Caco-2 (cell line): Measurements from ENCODE around the gene UNKL. TPM values are rescaled to one million over a fixed set of nuclear protein-coding genes. Genes with fewer than 3 reads are reported as not detected.

Experiments
- BruUV-seq: library from RNA; stranded (reverse); fragments of 400-500 nt; replicated peaks from 2 replicates; lab custom pipeline; 2021; lab: Mats Ljungman, UMichigan
- CTCF ChIA-PET: fragments of 300-600 bp; sonication (Branson Sonifier 250); formaldehyde crosslinking; loops from one replicate; lab custom pipeline; 2022; ENCODE audit warnings: antibody characterized with exemption; lab: Charles Lee
- POLR2A ChIA-PET: fragments of 300-600 bp; sonication (Branson Sonifier 250); formaldehyde crosslinking; loops from one replicate; lab custom pipeline; 2022; ENCODE audit warnings: antibody characterized with exemption; lab: Charles Lee
- DNase-seq, 2 experiments: peaks; one replicate each; pipeline versions ENCODE4 v3.0.0 to v3.0.0-alpha.2; 2020 to 2022
- H3K27me3 ChIP-seq: replicated peaks from 2 replicates; pipeline ENCODE4 v1.6.0; 2011; ENCODE audit warnings: low read length; ENCODE audit not compliant: control insufficient read depth, insufficient read depth
- H3K36me3 ChIP-seq: 2 replicates; pipeline ENCODE4 v1.5.1; 2011; ENCODE audit warnings: low read length; ENCODE audit not compliant: control insufficient read depth, insufficient read depth
- H3K4me1 ChIP-seq: fragments of 250-450 bp; sonication (Bioruptor Pico); 2 replicates; pipeline ENCODE4 v1.5.1; 2020; ENCODE audit warnings: mild to moderate bottlenecking
- H3K4me3 ChIP-seq: 2 replicates; pipeline ENCODE4 v1.5.1; 2011; ENCODE audit warnings: low read depth, mild to moderate bottlenecking, control low read depth, low read length
- H3K9me3 ChIP-seq: fragments of 250-450 bp; sonication (Bioruptor Pico); 2 replicates; pipeline ENCODE4 v1.5.1; 2020; ENCODE audit warnings: mild to moderate bottlenecking, moderate library complexity
- H3K27ac Mint-ChIP-seq: one replicate; pipeline ENCODE4 v1.8.0; 2022; ENCODE audit warnings: mixed read lengths; ENCODE audit not compliant: unreplicated experiment
- H3K27me3 Mint-ChIP-seq: one replicate; pipeline ENCODE4 v1.8.0; 2022; ENCODE audit warnings: mixed read lengths; ENCODE audit not compliant: insufficient read depth, unreplicated experiment
- H3K36me3 Mint-ChIP-seq: one replicate; pipeline ENCODE4 v1.8.0; 2022; ENCODE audit warnings: mild to moderate bottlenecking, mixed read lengths; ENCODE audit not compliant: insufficient read depth, unreplicated experiment
- H3K4me1 Mint-ChIP-seq: one replicate; pipeline ENCODE4 v1.8.0; 2022; ENCODE audit warnings: low read depth, mixed read lengths; ENCODE audit not compliant: unreplicated experiment
- H3K4me3 Mint-ChIP-seq: one replicate; pipeline ENCODE4 v1.8.0; 2022; ENCODE audit warnings: mild to moderate bottlenecking, moderate library complexity, mixed read lengths; ENCODE audit not compliant: unreplicated experiment
- H3K9me3 Mint-ChIP-seq: one replicate; pipeline ENCODE4 v1.8.0; 2022; ENCODE audit warnings: mixed read lengths; ENCODE audit not compliant: unreplicated experiment
- CTCF ChIP-seq, 2 experiments: fragments of 200-600 bp in 1 of 2; IDR thresholded peaks; 1 replicate in 1 of 2; 2 replicates in 1 of 2; pipeline versions ENCODE4 v1.5.1 to v1.8.0; 2011 to 2022; ENCODE audit warnings: antibody characterized with exemption in 1 of 2, control low read depth in 1 of 2, inconsistent platforms in 1 of 2, low read depth in 1 of 2, low read length in 1 of 2, mild to moderate bottlenecking in 1 of 2, moderate library complexity in 1 of 2; ENCODE audit not compliant: insufficient read depth in 1 of 2, severe bottlenecking in 1 of 2, unreplicated experiment in 1 of 2
- intact Hi-C: fragments of 100-400 bp; cut with micrococcal nuclease; formaldehyde crosslinking; loops from one replicate; pipeline ENCODE4 v1.10.0; 2022; ENCODE audit not compliant: unreplicated experiment
- total RNA-seq: library from RNA; stranded (reverse); gene quantifications from 2 replicates; pipeline ENCODE4 v1.2.3, GENCODE V29; 2022

UNKL gene
- total RNA-seq, 1 experiment from 2014 or later = 31.2 TPM

DNA sequence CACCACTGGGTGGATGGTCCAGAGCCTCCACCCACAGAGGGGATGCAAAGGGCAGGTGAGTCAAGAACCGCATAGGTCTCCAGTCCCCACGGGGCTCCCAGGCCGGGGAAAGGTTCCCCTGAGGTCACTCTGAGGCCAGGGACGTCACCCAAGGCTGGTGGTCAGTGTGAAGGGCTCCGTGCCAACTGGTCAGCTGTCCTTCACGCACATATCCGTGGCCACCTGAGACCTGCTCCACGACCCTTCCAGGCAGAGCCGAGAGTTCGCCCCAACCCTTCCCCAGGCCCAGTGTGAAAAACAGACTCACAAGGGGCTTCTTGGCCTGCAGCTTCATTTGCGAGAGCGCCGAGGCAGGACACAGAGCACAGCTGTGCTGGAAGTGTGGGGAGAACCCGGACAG, 65.6 kb downstream of the UNKL start:
- Mint-ChIP-seq H3K4me3 (no peak overlapping the region), H3K9me3 (no peaks in the 10 kb centered on the region), H3K27me3 (no peaks in the 10 kb centered on the region), H3K27ac (no peak overlapping the region), H3K4me1 (peaks cover 11% of the 10 kb centered on the region), H3K36me3 (peaks cover 18% of the 10 kb centered on the region)
- Histone ChIP-seq H3K4me1 (0 out of 2 replicates have a peak, but pooled peaks cover 3% of the 10 kb centered on the region), H3K36me3 (no peaks in the 10 kb centered on the region; the same call in none of the 2 replicates), H3K27me3 (no peaks in the 10 kb centered on the region), H3K4me3 (no peak overlapping the region), H3K9me3 (no peaks in the 10 kb centered on the region)
- DNase-seq = no peak
- intact Hi-C loops = no loop called here
- CTCF ChIA-PET = no interaction called here
- no peak for TF ChIP-seq CTCF (IDR thresholded peaks at IDR 0.05; ENCODE audit: insufficient read depth in 1 of 2, low read depth in 1 of 2, low read length in 1 of 2, severe bottlenecking in 1 of 2, unreplicated experiment in 1 of 2)
- BruUV-seq = no TSS peak
- POLR2A ChIA-PET = no interaction called here

DNA sequence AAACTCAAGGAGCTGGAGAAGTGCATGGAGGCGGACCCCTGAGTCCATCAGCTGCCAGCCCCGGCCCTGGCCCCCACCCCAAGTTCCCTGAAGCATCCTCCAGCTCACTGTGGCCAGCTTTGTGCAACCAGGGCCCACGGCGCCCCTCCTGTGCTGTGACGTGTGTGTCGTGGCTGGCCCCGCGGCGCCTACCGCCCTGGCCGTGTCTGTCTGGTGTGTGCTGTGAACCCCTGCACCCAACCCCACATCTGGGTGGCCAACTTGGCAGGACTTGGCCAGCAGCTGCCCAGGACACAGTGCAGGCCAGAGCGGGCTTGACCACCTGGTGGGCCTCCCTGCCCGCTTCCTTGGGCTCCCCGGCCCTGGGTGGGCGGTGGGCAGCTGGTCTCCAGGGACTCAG, 66.1 kb downstream of the UNKL start:
- H3K27ac Mint-ChIP-seq = no peak overlapping the region
- Histone ChIP-seq H3K4me3 (no peak overlapping the region), H3K27me3 (no peaks in the 10 kb centered on the region), H3K9me3 (no peaks in the 10 kb centered on the region), H3K4me1 (0 out of 2 replicates have a peak, but pooled peaks cover 5% of the 10 kb centered on the region), H3K36me3 (no peaks in the 10 kb centered on the region; the same call in none of the 2 replicates)
- no peak overlapping the region for H3K4me3 Mint-ChIP-seq
- no peak for DNase-seq
- CTCF ChIA-PET = no interaction called here
- BruUV-seq = no TSS peak
- H3K9me3 Mint-ChIP-seq = no peaks in the 10 kb centered on the region
- intact Hi-C loops = no loop called here
- peaks cover 9% of the 10 kb centered on the region for H3K4me1 Mint-ChIP-seq
- POLR2A ChIA-PET = no interaction called here
- TF ChIP-seq CTCF (IDR thresholded peaks at IDR 0.05; ENCODE audit: insufficient read depth in 1 of 2, low read depth in 1 of 2, low read length in 1 of 2, severe bottlenecking in 1 of 2, unreplicated experiment in 1 of 2) = no peak
- no peaks in the 10 kb centered on the region for H3K27me3 Mint-ChIP-seq
- H3K36me3 Mint-ChIP-seq = peaks cover 18% of the 10 kb centered on the region

DNA sequence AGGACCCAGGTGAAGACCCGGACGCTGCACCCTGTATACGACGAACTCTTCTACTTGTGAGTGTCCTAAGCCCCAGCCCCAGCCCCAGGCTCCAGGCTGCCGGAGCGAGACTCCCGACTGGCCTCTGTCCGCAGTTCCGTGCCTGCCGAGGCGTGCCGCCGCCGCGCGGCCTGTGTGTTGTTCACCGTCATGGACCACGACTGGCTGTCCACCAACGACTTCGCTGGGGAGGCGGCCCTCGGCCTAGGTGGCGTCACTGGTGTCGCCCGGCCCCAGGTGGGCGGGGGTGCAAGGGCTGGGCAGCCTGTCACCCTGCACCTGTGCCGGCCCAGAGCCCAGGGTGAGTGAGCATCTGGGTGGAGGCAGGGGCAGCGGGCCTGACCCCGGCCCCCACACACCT, 66.5 kb downstream of the UNKL start:
- H3K27ac Mint-ChIP-seq = no peak overlapping the region
- no peaks in the 10 kb centered on the region; the same call in none of the 2 replicates for H3K36me3 ChIP-seq
- H3K4me3 ChIP-seq = no peak overlapping the region
- H3K4me1 ChIP-seq = 0 out of 2 replicates have a peak, but pooled peaks cover 6% of the 10 kb centered on the region
- no peaks in the 10 kb centered on the region for H3K9me3 Mint-ChIP-seq
- H3K9me3 ChIP-seq = no peaks in the 10 kb centered on the region
- peaks cover 18% of the 10 kb centered on the region for H3K36me3 Mint-ChIP-seq
- TF ChIP-seq CTCF (IDR thresholded peaks at IDR 0.05; ENCODE audit: insufficient read depth in 1 of 2, low read depth in 1 of 2, low read length in 1 of 2, severe bottlenecking in 1 of 2, unreplicated experiment in 1 of 2) = no peak
- DNase-seq = no peak
- ChIA-PET CTCF (no interaction called here), POLR2A (no interaction called here)
- no TSS peak for BruUV-seq
- peaks cover 9% of the 10 kb centered on the region for H3K4me1 Mint-ChIP-seq
- H3K27me3 ChIP-seq = no peaks in the 10 kb centered on the region
- H3K4me3 Mint-ChIP-seq = no peak overlapping the region
- H3K27me3 Mint-ChIP-seq = no peaks in the 10 kb centered on the region
- intact Hi-C loops = no loop called here
